HCT116 (cell line): ENCODE data around the gene RSRC1.
"Not testable (repeated sequence)": the region's sequence is repeated elsewhere in the genome, so short reads cannot be mapped to it uniquely, and the experiment has no call there.

ENCODE experiments used
- CBX3 ChIP-seq: IDR thresholded peaks from 2 replicates; pipeline ENCODE4 v1.6.1; 2012; ENCODE audit warnings: low read depth
- EZH2 ChIP-seq: fragments of 200-600 bp; sonication (generic); IDR thresholded peaks from 2 replicates; pipeline ENCODE4 v1.6.1; 2017; ENCODE audit warnings: antibody characterized with exemption, mixed run types
- EZH2phosphoT487 ChIP-seq: fragments of 200-600 bp; IDR thresholded peaks from 2 replicates; pipeline ENCODE4 v1.6.1; 2018; ENCODE audit warnings: antibody characterized with exemption, borderline replicate concordance
- FOSL1 ChIP-seq: IDR thresholded peaks from 2 replicates; pipeline ENCODE4 v1.6.1; 2012; ENCODE audit warnings: low read depth
- POLR2A ChIP-seq: IDR thresholded peaks from 2 replicates; pipeline ENCODE4 v1.7.0; 2011; ENCODE audit warnings: borderline replicate concordance; ENCODE audit not compliant: insufficient read depth, insufficient read length; ENCODE audit errors: extremely low read depth
- SRF ChIP-seq: IDR thresholded peaks from 2 replicates; pipeline ENCODE4 v1.6.1; 2012; ENCODE audit warnings: low read depth
- ZFX ChIP-seq: fragments of 450-650 bp; IDR thresholded peaks from 2 replicates; pipeline ENCODE4 v1.6.1; 2017
- TF ChIP-seq, protein P1 (sequence below), 3 experiments: fragments of 200-600 bp in 1 of 3; sonication (generic) in 1 of 3; IDR thresholded peaks in 2 of 3; conservative IDR thresholded peaks in 1 of 3; 2 replicates each; pipeline ENCODE4 v1.5.1; 2012 to 2017; ENCODE audit warnings: low read depth in 2 of 3, low read length in 2 of 3, antibody characterized with exemption in 1 of 3, borderline replicate concordance in 1 of 3, control low read depth in 1 of 3, mild to moderate bottlenecking in 1 of 3, mixed read lengths in 1 of 3, mixed run types in 1 of 3, moderate library complexity in 1 of 3; ENCODE audit not compliant: insufficient read depth in 1 of 3
- TF ChIP-seq, protein P2 (sequence below): IDR thresholded peaks from 2 replicates; pipeline ENCODE4 v1.6.1; 2012; ENCODE audit warnings: low read depth
- TF ChIP-seq, protein P3 (sequence below): IDR thresholded peaks from 2 replicates; pipeline ENCODE4 v1.6.1; 2012

DNA sequence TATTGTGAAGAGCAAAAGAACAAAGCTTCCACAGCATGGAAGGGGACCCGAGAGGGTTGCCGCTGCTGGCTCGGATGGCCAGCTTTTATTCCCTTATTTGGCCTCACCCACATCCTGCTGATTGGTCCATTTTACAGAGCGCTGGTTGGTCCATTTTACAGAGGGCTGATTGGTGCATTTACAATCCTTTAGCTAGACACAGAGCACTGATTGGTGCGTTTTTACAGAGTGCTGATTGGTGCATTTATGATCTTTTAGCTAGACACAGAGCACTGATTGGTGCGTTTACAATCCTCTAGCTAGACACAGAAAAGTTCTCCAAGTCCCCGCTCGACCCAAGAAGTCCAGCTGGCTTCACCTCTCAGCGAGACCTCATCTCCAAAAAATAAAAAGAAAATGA is 440.0 kb downstream of the RSRC1 start:
- TF ChIP-seq, protein P1, sequence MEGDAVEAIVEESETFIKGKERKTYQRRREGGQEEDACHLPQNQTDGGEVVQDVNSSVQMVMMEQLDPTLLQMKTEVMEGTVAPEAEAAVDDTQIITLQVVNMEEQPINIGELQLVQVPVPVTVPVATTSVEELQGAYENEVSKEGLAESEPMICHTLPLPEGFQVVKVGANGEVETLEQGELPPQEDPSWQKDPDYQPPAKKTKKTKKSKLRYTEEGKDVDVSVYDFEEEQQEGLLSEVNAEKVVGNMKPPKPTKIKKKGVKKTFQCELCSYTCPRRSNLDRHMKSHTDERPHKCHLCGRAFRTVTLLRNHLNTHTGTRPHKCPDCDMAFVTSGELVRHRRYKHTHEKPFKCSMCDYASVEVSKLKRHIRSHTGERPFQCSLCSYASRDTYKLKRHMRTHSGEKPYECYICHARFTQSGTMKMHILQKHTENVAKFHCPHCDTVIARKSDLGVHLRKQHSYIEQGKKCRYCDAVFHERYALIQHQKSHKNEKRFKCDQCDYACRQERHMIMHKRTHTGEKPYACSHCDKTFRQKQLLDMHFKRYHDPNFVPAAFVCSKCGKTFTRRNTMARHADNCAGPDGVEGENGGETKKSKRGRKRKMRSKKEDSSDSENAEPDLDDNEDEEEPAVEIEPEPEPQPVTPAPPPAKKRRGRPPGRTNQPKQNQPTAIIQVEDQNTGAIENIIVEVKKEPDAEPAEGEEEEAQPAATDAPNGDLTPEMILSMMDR (IDR thresholded peaks at IDR 0.05 in 2 of 3, conservative IDR thresholded peaks at IDR 0.05 in 1 of 3; ENCODE audit: borderline replicate concordance in 1 of 3, insufficient read depth in 1 of 3, low read depth in 2 of 3, low read length in 2 of 3) = not testable (repeated sequence)
- TF ChIP-seq CBX3, ZFX, EZH2, EZH2phosphoT487, SRF, POLR2A, FOSL1: not testable (repeated sequence)
- TF ChIP-seq, protein P2, sequence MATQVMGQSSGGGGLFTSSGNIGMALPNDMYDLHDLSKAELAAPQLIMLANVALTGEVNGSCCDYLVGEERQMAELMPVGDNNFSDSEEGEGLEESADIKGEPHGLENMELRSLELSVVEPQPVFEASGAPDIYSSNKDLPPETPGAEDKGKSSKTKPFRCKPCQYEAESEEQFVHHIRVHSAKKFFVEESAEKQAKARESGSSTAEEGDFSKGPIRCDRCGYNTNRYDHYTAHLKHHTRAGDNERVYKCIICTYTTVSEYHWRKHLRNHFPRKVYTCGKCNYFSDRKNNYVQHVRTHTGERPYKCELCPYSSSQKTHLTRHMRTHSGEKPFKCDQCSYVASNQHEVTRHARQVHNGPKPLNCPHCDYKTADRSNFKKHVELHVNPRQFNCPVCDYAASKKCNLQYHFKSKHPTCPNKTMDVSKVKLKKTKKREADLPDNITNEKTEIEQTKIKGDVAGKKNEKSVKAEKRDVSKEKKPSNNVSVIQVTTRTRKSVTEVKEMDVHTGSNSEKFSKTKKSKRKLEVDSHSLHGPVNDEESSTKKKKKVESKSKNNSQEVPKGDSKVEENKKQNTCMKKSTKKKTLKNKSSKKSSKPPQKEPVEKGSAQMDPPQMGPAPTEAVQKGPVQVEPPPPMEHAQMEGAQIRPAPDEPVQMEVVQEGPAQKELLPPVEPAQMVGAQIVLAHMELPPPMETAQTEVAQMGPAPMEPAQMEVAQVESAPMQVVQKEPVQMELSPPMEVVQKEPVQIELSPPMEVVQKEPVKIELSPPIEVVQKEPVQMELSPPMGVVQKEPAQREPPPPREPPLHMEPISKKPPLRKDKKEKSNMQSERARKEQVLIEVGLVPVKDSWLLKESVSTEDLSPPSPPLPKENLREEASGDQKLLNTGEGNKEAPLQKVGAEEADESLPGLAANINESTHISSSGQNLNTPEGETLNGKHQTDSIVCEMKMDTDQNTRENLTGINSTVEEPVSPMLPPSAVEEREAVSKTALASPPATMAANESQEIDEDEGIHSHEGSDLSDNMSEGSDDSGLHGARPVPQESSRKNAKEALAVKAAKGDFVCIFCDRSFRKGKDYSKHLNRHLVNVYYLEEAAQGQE = not testable (repeated sequence)
- TF ChIP-seq, protein P3, sequence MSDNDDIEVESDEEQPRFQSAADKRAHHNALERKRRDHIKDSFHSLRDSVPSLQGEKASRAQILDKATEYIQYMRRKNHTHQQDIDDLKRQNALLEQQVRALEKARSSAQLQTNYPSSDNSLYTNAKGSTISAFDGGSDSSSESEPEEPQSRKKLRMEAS = not testable (repeated sequence)
